Thymus (tissue), 11 donors: ENCODE data around the gene REV3L. TPM values are rescaled to one million over a fixed set of nuclear protein-coding genes. Genes with fewer than 3 reads are reported as not detected.
"Not testable (repeated sequence)": the region's sequence is repeated elsewhere in the genome, so short reads cannot be mapped to it uniquely, and the experiment has no call there.

Experiments
- DNase-seq, 9 donors: peaks; one replicate each; pipeline ENCODE4 v3.0.0-alpha.2; 2013; ENCODE audit warnings: low spot score in 9 of 9, low read depth in 6 of 9, missing footprints in 1 of 9
- H3K27ac ChIP-seq, 2 donors: one replicate each; pipeline ENCODE4 v1.5.1; 2013; ENCODE audit warnings: control low read depth in 1 of 2, low read depth in 1 of 2, low read length in 1 of 2, mild to moderate bottlenecking in 1 of 2, moderate library complexity in 1 of 2
- H3K27me3 ChIP-seq, 2 donors: one replicate each; pipeline ENCODE4 v1.5.1; 2013; ENCODE audit warnings: low read length in 1 of 2; ENCODE audit not compliant: control insufficient read depth in 2 of 2, insufficient read depth in 1 of 2
- H3K36me3 ChIP-seq, 2 donors: one replicate each; pipeline ENCODE4 v1.5.1; 2013; ENCODE audit warnings: low read length in 1 of 2, mild to moderate bottlenecking in 1 of 2, moderate library complexity in 1 of 2; ENCODE audit not compliant: control insufficient read depth in 2 of 2, insufficient read depth in 2 of 2
- H3K4me1 ChIP-seq, 2 donors: one replicate each; pipeline ENCODE4 v1.5.1; 2013; ENCODE audit warnings: low read length in 2 of 2; ENCODE audit not compliant: control insufficient read depth in 2 of 2, insufficient read depth in 2 of 2
- H3K4me3 ChIP-seq, 2 donors: one replicate each; pipeline ENCODE4 v1.5.1; 2013; ENCODE audit warnings: low read length in 2 of 2, control low read depth in 1 of 2, mild to moderate bottlenecking in 1 of 2
- H3K9me3 ChIP-seq, 2 donors: one replicate each; pipeline ENCODE4 v1.5.1; 2013; ENCODE audit warnings: low read length in 1 of 2, mild to moderate bottlenecking in 1 of 2; ENCODE audit not compliant: control insufficient read depth in 2 of 2, insufficient read depth in 1 of 2
- WGBS: extraction: QIAGEN DNeasy Blood & Tissue Kit; methylation state at CpG from one replicate; pipeline ENCODE4 v1.1.7; 2013; 5-methylcytosine and 5-hydroxymethylcytosine counted together
- polyA plus RNA-seq: library from polyadenylated mRNA; stranded (reverse); fragments of 200-250 nt; gene quantifications from one replicate; pipeline ENCODE4 v1.2.3, GENCODE V29; 2013
- total RNA-seq: library from RNA; stranded (reverse); fragments of 120-200 nt; gene quantifications from one replicate; pipeline ENCODE4 v1.2.4, GENCODE V29; 2013
- donor health status: healthy.

The REV3L gene
- total and polyA plus RNA-seq, 2 donors: 21.2 to 29.4 TPM

DNA sequence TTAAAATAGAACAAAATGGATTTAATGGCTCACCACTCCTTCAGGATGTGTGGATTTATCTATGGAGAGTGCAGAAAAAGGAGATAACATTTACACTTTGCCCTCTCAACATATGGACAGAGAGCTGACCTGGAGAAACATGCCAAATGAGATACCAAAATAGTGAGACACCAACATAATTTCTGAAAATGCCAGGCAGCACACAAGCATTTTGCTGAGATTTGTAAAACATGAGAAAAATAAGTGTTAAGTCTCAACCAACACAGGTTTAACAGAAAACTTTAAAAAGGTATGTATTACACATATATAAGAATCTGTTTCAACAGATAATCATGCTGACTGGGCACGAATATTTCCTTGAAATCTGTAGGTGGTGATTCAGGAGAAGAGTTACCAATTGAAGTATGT lies 145.2 kb downstream of the REV3L start:
- Histone ChIP-seq H3K4me1 (no peaks in the 10 kb centered on the region), H3K36me3 (peaks cover 0 to 23% of the 10 kb centered on the region in 2 donors), H3K9me3 (no peaks in the 10 kb centered on the region), H3K27ac (no peak overlapping the region), H3K4me3 (no peak overlapping the region), H3K27me3 (no peaks in the 10 kb centered on the region)
- DNase-seq: no peak
- WGBS: 97% methylated on average over 1 of the region's 1 CpG

DNA sequence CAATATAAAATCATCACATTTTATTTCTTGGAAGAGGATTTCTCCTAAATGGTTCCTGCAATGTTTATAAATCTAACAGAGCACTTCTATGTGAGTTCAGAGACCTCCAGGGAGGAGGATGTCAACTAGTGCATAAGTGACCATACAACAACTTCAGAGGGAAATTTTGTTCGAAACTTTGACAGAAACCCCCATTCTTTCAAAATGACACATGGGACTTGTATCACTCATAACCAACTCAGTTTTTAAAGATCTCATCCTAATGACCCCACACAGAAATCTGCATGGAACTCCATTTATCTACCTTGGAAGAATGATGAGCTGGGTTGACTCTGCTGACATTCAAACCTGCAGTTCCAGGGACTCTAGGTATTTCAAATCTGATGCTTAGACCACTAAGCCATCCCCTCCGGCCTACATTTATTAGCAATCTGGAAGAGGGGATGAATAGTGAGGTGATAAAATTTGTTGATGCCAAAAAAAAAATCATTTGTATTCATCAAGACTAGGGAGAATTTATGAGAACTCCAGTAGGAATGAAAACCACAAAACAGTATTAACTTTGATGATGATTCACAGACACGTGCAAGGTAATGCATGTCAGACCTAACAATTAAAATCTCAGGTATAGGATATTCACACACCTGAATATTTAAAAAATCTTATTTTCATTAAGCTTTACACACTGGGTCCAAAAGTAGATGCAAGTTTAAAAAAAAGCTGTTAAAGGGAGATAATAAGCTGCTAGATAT lies 153.0 kb downstream of the REV3L start:
- H3K4me3 ChIP-seq: no peak overlapping the region
- H3K27ac ChIP-seq: no peak overlapping the region
- DNase-seq: no peak
- H3K4me1 ChIP-seq: no peaks in the 10 kb centered on the region
- H3K36me3 ChIP-seq: peaks cover 16 to 57% of the 10 kb centered on the region in 2 donors
- no peaks in the 10 kb centered on the region for H3K9me3 ChIP-seq
- whole genome bisulfite sequencing: 96% methylated on average over 3 of the region's 3 CpGs
- no peaks in the 10 kb centered on the region for H3K27me3 ChIP-seq

DNA sequence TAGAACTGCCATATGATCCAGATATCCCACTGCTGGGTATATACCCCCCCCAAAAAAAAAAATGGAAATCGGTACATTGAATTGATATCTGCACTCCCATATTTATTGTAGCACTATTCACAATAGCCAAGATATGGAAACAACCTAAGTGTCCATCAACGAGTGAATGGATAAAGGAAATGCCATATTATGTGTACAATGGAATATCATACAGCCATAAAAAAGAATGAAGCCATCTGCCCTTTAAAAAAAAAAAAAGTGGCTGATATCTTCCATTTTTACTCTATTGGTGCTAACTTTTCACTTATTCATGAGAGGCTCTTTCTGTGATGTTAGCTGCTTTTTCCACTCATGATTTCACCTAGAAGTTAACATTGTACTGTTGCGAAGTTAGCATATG lies 156.5 kb downstream of the REV3L start:
- no peak overlapping the region for H3K4me3 ChIP-seq
- DNase-seq: no peak
- H3K27me3 ChIP-seq: no peaks in the 10 kb centered on the region
- H3K4me1 ChIP-seq: no peaks in the 10 kb centered on the region
- peaks cover 19 to 60% of the 10 kb centered on the region in 2 donors for H3K36me3 ChIP-seq
- no peaks in the 10 kb centered on the region for H3K9me3 ChIP-seq
- 96% methylated on average over 3 of the region's 3 CpGs for WGBS
- no peak overlapping the region for H3K27ac ChIP-seq

DNA sequence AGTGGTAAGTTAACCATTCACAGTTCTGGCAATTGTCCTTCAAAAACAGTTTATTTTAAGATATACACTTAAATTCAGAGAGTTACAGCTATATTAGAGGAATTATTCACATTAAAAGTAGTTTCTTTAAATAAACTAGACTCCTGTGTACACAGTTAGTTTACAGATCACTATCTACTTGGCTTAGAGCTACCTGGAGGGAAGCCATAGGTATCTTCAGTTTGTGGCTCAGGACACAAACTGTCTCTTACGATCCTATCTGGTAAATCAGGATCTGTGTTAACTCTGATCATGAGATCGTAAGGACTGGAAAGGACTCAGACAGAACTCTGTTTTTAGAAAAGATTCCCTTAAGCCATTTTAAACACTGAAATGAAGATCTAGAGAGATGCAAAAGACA lies 160.9 kb downstream of the REV3L start:
- Histone ChIP-seq H3K27me3 (no peaks in the 10 kb centered on the region), H3K4me1 (no peaks in the 10 kb centered on the region), H3K27ac (no peak overlapping the region), H3K4me3 (no peak overlapping the region), H3K9me3 (no peaks in the 10 kb centered on the region), H3K36me3 (peaks cover 16 to 46% of the 10 kb centered on the region in 2 donors)
- DNase-seq: no peak
- 96% methylated on average over 2 of the region's 2 CpGs for WGBS

DNA sequence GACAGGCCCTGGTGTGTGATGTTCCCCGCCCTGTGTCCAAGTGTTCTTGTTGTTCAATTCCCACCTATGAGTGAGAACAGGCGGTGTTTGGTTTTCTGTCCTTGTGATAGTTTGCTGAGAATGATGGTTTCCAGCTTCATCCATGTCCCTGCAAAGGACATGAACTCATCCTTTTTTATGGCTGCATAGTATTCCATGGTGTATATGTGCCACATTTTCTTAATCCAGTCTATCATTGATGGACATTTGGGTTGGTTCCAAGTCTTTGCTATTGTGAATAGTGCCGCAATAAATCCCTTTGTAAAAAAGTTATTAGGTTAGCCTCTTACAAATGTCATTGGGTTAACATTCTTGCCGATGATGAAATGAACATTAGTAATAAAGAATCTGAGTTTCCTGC lies 175.1 kb downstream of the REV3L start:
- H3K4me1 ChIP-seq, H3K27me3 ChIP-seq, DNase-seq, H3K4me3 ChIP-seq, H3K27ac ChIP-seq, H3K9me3 ChIP-seq: not testable (repeated sequence)
- H3K36me3 ChIP-seq: peaks cover 31 to 56% of the 10 kb centered on the region in 2 donors
- WGBS: 97% methylated on average over 4 of the region's 4 CpGs

DNA sequence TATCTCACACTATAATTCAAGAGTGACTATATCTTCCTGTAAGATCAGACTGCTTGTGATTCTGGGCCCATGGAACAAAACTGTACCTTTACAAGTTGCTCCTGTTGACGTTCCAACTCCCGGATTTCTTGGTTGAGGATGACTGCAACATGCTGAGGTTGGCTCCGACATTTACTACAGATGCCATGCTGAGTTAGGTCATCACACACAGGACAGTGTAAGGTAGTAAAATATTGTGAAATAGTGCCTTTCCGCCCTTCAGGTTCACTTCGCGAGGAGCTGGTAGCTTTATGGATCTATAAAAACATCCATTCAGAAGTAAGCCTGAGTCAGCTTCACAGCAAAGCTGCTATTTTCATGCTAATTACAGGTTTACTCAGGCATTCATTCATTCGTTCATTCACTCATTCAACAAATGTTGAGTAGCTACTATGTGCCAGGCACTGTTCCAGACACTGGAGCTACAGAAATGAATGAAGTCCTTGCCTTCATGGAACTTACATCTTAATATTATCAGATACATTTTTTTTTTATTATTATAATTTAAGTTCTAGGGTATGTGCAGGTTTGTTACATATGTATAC lies 175.7 kb downstream of the REV3L start:
- H3K36me3 ChIP-seq: peaks cover 31 to 55% of the 10 kb centered on the region in 2 donors
- no peak for DNase-seq

DNA sequence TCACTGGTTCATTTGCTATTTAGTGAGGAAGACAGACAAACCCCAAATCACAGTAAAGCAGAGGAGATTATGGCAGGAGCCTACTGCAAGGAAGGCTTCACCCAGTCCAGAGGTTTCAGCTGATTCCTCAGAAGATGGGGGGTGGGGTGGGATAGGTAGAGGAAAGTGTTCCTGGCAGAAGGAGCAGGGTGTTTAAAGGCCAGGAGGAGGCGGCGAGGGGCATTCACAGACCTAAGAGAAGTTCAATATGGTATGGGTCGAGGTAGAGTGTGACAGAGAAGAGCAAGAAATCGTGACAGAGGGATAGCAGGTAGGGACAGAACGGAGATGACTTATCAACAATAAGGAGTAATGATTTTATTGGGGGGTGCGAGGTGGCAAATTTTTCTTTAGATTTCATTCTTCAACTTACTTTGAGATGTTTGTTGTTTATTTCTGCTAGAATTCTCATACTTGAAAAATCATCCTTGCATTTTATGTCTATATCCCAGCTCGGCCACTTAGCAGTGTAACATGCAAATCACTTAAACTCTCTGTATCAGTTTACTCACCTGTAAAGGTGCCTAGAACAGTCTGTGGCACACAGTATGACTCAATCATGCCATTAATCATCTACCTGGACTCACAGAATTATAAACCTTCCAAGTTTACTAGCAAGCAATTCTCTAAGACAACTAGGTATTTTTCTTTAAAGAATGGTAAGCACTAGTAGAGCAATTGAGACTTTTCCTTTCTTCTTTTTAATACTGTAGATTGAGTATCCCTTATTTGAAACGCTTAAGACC lies 176.7 kb downstream of the REV3L start:
- Histone ChIP-seq H3K9me3 (no peaks in the 10 kb centered on the region), H3K27me3 (no peaks in the 10 kb centered on the region), H3K36me3 (peaks cover 31 to 58% of the 10 kb centered on the region in 2 donors), H3K4me3 (no peak overlapping the region), H3K27ac (no peak overlapping the region), H3K4me1 (no peaks in the 10 kb centered on the region)
- whole genome bisulfite sequencing: 99% methylated on average over 8 of the region's 8 CpGs
- DNase-seq: no peak

More for the DNA sequence above, 175.7 kb downstream of the REV3L start:
- Histone ChIP-seq H3K4me3 (no peak overlapping the region), H3K27ac (no peak overlapping the region), H3K27me3 (no peaks in the 10 kb centered on the region), H3K4me1 (no peaks in the 10 kb centered on the region), H3K9me3 (no peaks in the 10 kb centered on the region)
- WGBS: 97% methylated on average over 7 of the region's 7 CpGs

DNA sequence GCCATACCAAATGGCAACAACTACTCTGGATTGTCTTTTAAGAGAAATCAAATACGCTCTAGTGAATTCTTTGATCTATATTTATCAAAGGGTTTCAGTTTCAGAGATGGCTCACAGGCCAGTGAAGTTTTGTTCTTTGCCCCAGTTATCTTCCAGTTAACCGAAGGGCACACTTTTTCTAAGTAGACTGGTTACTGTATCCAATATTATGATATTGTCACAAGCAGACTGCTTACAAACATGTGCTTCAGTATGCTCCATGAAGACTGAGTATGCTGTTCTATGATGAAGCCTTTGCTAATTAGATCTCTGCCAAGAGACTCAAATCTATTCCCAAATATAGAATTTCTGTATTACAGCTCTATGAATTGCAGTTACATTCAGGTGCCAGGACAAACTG lies 181.1 kb downstream of the REV3L start:
- peak in 1 of 9 donors; percentile 6 for DNase-seq
- peaks cover 0 to 1% of the 10 kb centered on the region in 2 donors for H3K9me3 ChIP-seq
- H3K36me3 ChIP-seq: peaks cover 8 to 37% of the 10 kb centered on the region in 2 donors
- H3K4me3 ChIP-seq: no peak overlapping the region
- WGBS: 67% methylated on average over 2 of the region's 2 CpGs
- no peaks in the 10 kb centered on the region for H3K4me1 ChIP-seq
- no peak overlapping the region for H3K27ac ChIP-seq
- no peaks in the 10 kb centered on the region for H3K27me3 ChIP-seq
